ENCODE data around the gene ARAP1.
A peak's percentile ranks its signal among the peaks of the same experiment; 100 is the strongest.

ARAP1 gene

DNA sequence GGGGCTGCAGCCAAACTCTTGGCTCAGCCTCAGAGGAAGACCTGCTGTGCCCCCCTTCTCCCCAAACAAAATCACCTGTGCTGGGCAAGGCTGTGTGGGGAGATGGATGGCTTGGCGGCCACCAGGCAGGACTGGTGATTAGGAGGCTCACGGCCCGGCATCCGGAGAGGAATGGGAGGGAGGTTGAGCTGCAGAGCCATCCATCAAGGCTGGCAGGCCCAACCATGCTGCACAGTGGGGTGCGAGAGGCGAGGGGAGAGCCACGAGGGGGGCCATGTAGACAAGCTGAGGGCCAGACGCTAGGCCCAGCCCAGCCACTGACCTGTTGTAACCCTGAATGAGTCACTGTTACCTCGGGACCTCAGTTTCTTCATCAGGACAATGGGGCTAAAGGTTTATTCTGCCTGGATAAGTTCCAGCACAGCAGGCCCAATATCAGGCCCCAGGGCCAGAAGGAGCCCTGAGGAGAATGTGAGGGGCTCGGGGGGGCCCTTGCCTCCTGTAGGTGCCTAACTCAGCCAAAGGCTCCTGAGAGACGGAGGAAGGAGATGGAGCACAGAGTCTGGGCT is 96.2 kb downstream of the ARAP1 start:
- DNase-seq: no peak

- no peak for DNase-seq
Measured at GRCh38 chr11:72655014-72655413, 97.2 kb downstream of the ARAP1 start.

DNA sequence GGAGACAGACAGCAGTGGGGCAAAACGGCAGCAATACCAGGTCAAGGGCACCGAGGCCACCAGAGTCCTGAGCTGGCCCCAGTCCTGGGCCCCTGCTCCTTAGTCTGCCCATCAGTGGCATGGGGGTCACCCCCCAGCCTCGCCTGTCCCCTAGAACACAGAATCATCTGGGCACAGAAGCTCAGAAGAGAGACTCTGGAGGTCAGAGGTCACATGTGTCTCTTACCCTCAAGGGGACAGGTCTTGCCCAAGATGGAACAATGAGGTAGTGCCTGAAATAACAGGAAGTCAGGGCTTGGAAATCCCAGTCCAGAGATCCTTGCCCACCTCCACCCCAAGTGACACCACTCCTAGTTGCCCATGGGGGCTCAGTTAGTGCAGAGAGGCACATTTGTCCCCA is 98.6 kb downstream of the ARAP1 start:
- DNase-seq: no peak

DNA sequence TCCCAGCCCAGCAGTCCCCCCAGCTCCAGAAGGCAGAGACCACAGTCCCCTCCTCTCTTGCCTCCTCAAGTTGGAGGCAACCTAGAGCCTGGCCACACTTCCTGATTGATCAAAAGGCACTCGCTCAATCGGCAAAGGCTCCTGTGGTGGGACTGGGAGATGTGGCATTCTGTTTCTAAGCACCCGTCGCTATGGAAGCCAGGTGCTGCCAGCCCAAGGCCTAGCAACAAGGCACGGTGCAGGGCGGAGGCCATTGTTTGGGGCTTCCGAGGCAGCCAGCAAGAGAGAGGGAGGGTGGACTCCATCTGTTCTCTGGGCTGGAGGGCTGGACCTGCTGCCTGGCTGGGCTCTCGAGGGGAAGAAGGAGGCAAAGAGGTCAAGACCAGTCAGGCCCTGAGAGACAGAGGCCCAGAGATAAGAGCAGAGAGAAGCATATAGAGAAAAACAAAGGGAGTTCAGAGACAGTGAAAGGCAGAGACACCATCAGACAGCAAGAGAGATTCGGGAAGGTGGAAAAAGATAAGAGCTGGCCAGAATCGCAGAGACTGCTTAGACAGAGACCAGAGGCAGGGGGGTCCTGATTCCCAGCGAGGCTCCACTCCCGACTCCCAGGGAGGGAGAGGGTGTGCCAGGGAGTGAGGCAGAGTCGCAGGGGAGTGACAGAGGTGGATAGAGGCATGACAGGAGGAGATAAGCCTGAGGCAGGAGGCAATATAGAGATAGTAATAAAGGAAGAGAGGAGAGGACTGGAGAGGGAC is 99.2 kb downstream of the ARAP1 start:
- no peak for DNase-seq

DNA sequence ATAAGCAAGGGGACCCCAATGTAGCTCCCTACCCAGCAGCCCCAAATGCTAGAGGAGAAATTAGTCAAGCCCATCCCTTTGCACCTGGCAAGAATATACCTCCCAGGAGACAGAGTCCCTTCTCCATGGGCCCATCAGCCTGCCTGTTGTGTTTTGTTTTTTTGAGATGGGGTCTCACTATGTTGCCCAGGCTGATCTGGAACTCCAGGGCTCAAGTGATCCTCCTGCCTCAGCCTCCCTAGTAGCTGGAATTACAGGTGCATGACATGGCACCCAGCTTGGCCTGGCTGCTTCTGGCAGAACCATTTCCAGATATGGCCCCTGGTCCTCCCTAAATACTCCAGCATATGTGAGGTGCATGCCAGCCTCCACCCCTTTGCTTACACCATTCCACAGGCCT is 100.1 kb downstream of the ARAP1 start:
- DNase-seq: no peak

DNA sequence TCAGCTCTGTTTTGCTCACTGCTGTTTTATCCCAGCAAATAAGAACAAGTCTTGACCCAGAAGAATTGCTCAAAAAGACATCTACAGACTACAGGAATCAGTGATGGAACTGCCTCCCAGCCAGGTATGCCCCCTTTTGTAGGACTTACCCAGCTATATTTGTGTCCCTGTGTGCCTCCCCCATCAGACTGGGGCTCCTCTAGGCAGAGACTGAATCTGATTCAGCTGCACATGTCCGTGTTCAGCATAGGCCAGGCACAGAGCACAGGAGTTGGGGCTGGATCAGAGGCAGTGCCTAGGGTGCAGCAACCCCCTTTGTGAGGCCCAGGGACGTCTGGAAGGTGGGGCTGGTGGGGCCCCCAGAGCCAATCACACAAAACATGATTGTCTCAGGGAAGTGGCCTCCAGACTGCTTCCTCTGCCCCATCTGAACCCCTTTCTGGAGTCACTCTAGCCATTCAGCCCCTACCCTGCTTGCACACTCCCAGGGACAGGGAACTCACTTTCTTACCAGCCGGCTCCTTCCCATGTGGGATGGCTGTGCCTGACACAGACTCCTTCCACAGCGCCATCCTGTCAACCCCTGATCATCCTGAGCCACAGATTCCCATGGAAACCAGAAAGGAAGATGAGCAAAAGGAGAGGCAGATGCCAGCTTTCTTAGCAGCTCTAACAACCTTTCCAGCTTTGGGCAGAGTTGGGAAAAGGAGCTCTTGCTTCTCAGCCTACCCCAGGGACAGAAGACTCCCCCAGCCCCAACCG is 102.8 kb downstream of the ARAP1 start:
- DNase-seq: no peak

DNA sequence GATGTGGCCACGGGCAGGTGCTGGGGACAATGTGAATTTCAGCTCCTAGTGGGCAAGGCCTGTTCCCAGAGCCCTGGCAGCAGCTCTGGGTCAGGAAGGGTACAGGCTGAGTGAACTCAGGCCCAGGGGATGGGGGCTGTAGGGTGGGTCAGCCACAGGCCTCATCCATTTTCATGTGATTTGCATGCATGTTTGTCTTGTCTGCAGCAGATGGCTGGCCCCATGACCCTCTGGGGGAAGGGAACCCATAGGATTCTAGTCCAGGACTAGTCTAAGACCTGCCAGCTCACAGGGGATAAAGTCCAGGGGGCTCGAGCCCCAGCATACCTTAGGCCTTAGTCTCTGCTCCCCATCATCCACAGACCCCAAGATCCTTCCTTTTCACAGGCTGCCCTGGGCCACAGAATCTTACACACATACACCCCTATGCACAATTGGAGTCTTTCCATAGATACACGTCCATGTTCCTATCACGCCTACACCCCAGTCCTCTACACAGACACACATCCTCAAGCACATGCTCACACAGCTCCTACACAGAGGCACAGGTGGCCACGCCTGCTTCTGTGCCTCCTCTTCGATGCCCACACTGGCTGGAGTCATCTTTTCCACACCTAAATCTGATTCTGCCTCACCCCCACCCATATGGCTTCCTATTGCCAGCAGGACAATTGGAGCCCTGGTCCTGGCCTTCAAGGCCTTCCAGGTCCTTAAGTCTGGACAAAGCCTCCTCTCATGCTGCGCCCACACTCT is 103.6 kb downstream of the ARAP1 start:
- DNase-seq: no peak

- DNase-seq: no peak
Measured at GRCh38 chr11:72647882-72648281, 104.3 kb downstream of the ARAP1 start.

- DNase-seq: no peak
Measured at GRCh38 chr11:72646472-72646871, 105.7 kb downstream of the ARAP1 start.

- DNase-seq: no peak
Measured at GRCh38 chr11:72646024-72646423, 106.2 kb downstream of the ARAP1 start.

DNA sequence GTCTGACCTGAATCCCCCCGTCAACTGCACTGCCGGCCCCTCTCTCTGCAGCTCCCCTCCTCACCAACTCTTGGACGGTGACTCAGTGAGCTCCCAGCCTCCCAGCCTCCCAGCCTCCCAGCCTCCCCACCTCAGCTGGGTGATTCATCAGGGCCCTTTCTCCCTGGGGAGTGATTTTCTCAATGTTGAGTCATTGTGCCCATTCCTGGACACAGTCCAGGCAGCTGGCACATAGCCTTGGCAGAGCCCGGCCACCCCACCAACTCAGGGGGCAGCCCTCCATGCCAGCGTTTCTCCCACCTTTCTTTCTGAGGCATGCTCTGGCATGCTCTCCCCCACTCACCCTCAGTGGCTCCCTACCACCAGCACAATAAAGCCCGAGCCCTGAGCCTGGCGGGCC is 108.7 kb downstream of the ARAP1 start:
- DNase-seq: no peak

DNA sequence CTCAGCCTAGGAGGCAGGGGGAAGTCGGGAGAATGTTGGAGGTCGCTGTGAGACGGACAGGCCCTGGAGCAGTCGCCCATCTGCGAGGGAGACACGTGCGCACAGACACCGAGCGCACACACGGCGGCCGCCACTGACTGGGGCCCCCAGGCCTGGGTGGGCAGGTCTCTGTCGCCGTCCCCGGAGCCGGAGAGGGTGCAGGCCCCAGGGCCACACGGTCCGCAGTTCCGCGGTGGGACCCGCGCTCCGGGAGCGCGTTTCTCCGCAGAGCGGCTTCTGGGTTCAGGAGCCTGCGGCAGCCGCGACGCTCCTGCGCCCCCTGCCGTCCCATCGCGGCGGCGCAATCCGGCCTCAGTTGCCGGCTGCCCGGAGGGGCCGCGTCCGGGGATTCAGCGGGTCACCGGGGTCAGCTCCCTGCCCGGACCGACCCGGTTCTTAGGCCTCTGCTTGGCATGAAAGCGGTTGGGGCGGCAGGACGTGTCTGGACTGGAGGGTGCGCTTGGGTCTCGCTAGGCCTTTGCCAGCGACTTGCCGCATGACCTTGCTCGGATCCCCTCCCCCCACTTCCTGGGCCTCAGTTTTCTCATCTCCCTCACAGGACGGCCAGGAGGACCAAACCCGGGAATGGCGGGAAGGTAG is 109.2 kb downstream of the ARAP1 start:
- peak; percentile 42 to 57 (median 45) for DNase-seq

GRCh38 chr11:72642043-72642883 is 109.9 kb downstream of the ARAP1 start:
- no peak for DNase-seq

- DNase-seq: no peak
Measured at GRCh38 chr11:72641522-72642042, 110.6 kb downstream of the ARAP1 start.

DNA sequence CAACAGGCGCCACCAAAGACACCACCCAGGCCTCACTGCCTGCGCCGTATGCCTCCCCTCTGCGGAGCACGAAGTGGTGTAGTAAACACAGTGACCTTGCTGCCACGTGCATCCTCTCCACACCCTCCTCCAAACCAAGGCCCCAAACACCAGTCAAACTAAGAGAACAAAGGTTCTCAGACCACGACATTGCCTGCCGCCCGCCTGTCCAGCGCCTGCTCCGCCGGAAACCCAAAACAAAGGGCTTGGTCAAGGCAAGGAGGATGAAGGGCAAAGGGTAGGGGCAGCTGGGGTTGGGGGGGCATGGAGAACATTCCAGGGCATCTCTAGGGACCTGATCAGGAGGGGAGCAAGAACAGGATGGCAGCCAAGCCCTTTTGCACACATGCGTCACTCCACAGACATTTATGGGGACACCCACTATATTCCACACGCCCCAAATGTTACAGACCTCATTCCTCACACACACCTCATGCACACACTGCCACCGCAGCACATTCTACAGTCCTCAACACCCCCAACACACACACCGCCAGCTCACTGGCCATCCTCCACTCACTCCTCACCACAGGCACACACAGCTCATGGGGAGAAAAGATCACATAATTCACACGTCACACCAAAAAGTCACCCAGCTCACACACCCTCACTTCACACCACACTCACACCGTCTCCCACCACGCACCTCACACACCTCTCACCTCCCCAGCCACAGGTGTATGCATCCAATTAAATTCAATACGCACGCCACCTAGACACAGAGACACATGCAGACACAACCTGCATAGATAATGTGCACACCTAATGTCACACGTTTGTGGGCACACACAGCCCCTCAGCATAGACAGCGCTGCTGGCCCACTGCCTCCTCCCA is 112.5 kb downstream of the ARAP1 start:
- DNase-seq: no peak

- DNase-seq: no peak
Measured at GRCh38 chr11:72637926-72638325, 114.3 kb downstream of the ARAP1 start.

- DNase-seq: no peak
Measured at GRCh38 chr11:72637198-72637597, 115.0 kb downstream of the ARAP1 start.

GRCh38 chr11:72636376-72636775 is 115.8 kb downstream of the ARAP1 start:
- DNase-seq: no peak

- DNase-seq: no peak
Measured at GRCh38 chr11:72635933-72636332, 116.3 kb downstream of the ARAP1 start.

DNA sequence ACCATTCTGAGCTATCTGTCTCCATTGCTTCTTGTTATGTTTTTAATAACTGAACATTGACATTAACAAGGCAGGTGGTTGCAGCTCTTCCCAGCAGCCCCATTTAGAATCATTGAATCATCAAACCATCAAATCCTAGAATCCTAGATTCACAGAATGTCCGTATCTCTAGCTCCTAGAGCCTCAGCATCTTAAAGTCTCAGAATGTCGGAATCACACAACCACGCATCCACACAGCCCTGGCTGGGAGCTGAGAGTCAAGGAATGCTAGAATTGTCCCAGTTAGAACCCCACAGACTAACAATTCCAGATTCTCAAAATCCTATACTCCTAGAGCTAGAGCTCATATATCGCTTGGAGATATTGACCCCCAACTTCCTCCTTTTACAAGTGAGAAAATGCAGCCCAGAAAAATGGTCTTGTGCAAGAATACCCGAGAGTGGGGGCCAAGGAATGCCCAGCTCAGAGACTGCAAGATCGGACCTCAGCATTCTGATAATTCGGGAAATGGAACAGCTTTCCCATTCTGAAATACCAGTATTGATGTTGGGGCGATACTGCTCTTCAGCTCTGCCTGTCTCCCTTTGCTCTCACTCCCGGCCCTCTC is 116.8 kb downstream of the ARAP1 start:
- DNase-seq: no peak
